Stimulated activated CD8-positive, alpha-beta memory T cell treated with anti-CD3 and anti-CD28 coated beads, Interleukin-2, amount 100 ng/mL, for 1 hour (primary cell): ENCODE measurements around the gene ARL2.
"Not testable (repeated sequence)": the region's sequence is repeated elsewhere in the genome, so short reads cannot be mapped to it uniquely, and the experiment has no call there.

ENCODE experiments used
- DNase-seq, 2 donors: peaks; one replicate each; pipeline ENCODE4 v3.0.0-alpha.2; 2020; ENCODE audit warnings: low read depth in 2 of 2

ARL2 gene

GRCh38 chr11:65013888-65014725, at the start of gene ARL2:
Gene ARL2, plus strand, starts transcription at chr11:65014160. Its CDS starts 48 bp downstream, at chr11:65014208.
- DNase-seq = peak; percentile 74 to 77

GRCh38 chr11:64967375-64967774, 46.6 kb upstream of the ARL2 start:
- no peak for DNase-seq

- no peak for DNase-seq
Measured at GRCh38 chr11:64969209-64969608, 44.8 kb upstream of the ARL2 start.

GRCh38 chr11:64970731-64971151, 43.2 kb upstream of the ARL2 start:
- DNase-seq = no peak

- DNase-seq = peak; percentile 72 to 86
Measured at GRCh38 chr11:64971421-64972233, 42.3 kb upstream of the ARL2 start, which contains the start of gene MAJIN. Gene MAJIN, minus strand, starts transcription at chr11:64972108. Its CDS starts 12,703 bp downstream, at chr11:64959405.

GRCh38 chr11:64974124-64974523, 39.8 kb upstream of the ARL2 start:
- DNase-seq = no peak

- no peak for DNase-seq
Measured at GRCh38 chr11:64976651-64977050, 37.3 kb upstream of the ARL2 start.

GRCh38 chr11:64983339-64983738, 30.6 kb upstream of the ARL2 start:
- not testable (repeated sequence) for DNase-seq

GRCh38 chr11:64987998-64988854, 25.7 kb upstream of the ARL2 start:
- DNase-seq = no peak

GRCh38 chr11:64989416-64989815, 24.5 kb upstream of the ARL2 start:
- DNase-seq = no peak

- no peak for DNase-seq
Measured at GRCh38 chr11:64990222-64990923, 23.6 kb upstream of the ARL2 start.

GRCh38 chr11:64994318-64994717, 19.6 kb upstream of the ARL2 start:
- DNase-seq = no peak

- DNase-seq = no peak
Measured at GRCh38 chr11:64996327-64996709, 17.6 kb upstream of the ARL2 start.

- no peak for DNase-seq
Measured at GRCh38 chr11:64996710-64997380, 17.1 kb upstream of the ARL2 start, which contains the start of gene BATF2. Gene BATF2, minus strand, starts transcription at chr11:64996971. Its CDS starts 57 bp downstream, at chr11:64996914.

GRCh38 chr11:64998141-64998540, 15.8 kb upstream of the ARL2 start:
- no peak for DNase-seq

- no peak for DNase-seq
Measured at GRCh38 chr11:64998690-64999431, 15.1 kb upstream of the ARL2 start.

GRCh38 chr11:64999478-64999877, 14.5 kb upstream of the ARL2 start:
- DNase-seq = no peak

GRCh38 chr11:65002706-65003105, 11.3 kb upstream of the ARL2 start:
- no peak for DNase-seq

- no peak for DNase-seq
Measured at GRCh38 chr11:65003282-65003681, 10.7 kb upstream of the ARL2 start.

- DNase-seq = not testable (repeated sequence)
Measured at GRCh38 chr11:65003968-65004367, 10.0 kb upstream of the ARL2 start.
